GM12878 (cell line): ENCODE measurements around the gene ARHGAP15. TPM values are rescaled to one million over a fixed set of nuclear protein-coding genes. Genes with fewer than 3 reads are reported as not detected.

Source experiments
- ATAC-seq: fragments of 200-7000 bp; cut with Tn5 transposase; 3 replicates; pipeline ENCODE4 v1.9.1; 2020; ENCODE audit warnings: mild to moderate bottlenecking, moderate library complexity
- BruUV-seq: library from RNA; stranded (reverse); fragments of 400-500 nt; replicated peaks from 2 replicates; lab custom pipeline; 2021; lab: Mats Ljungman, UMichigan
- CTCF ChIA-PET: fragments of 300-600 bp; sonication (Branson Sonifier 250); formaldehyde crosslinking; extraction: SDS; loops from one replicate; lab custom pipeline; 2021; ENCODE audit warnings: inconsistent platforms; lab: Yijun Ruan, JAX
- POLR2A ChIA-PET: fragments of 350-600 bp; formaldehyde crosslinking; extraction: SDS; loops from one replicate; lab custom pipeline; 2021; ENCODE audit warnings: inconsistent platforms; lab: Charles Lee
- RAD21 ChIA-PET: fragments of 300-600 bp; sonication (Branson Sonifier 250); formaldehyde crosslinking; loops from one replicate; lab custom pipeline; 2023; ENCODE audit warnings: antibody characterized with exemption; ENCODE audit not compliant: unreplicated experiment; lab: Charles Lee
- SMC1A ChIA-PET: fragments of 300-600 bp; sonication (Branson Sonifier 250); formaldehyde crosslinking; loops from one replicate; lab custom pipeline; 2023; ENCODE audit not compliant: unreplicated experiment, uncharacterized antibody; lab: Charles Lee
- DNase-seq: peaks from one replicate; pipeline ENCODE4 v3.0.0-alpha.2; 2011; ENCODE audit warnings: low read depth, low spot score
- FAIRE-seq: peaks from 3 replicates; lab custom pipeline; 2011; peaks lifted over from hg19 to GRCh38; lab: Jason Lieb, UNC
- H2AFZ ChIP-seq: 2 replicates; pipeline ENCODE4 v1.6.0; 2011; ENCODE audit warnings: low read depth, low read length, control low read depth; ENCODE audit not compliant: control insufficient read depth
- H3K27ac ChIP-seq: 2 replicates; pipeline ENCODE4 v1.5.1; 2011; ENCODE audit warnings: control low read depth; ENCODE audit not compliant: control insufficient read depth, insufficient read depth
- H3K27me3 ChIP-seq, 2 experiments: replicated peaks in 1 of 2; 2 replicates each; pipeline versions ENCODE4 v1.6.0 to v1.6.1; 2011; ENCODE audit warnings: low read length in 1 of 2; ENCODE audit not compliant: control insufficient read depth in 2 of 2, insufficient read depth in 2 of 2
- H3K36me3 ChIP-seq, 2 experiments: 2 replicates each; pipeline ENCODE4 v1.5.1; 2011; ENCODE audit warnings: low read length in 1 of 2; ENCODE audit not compliant: control insufficient read depth in 2 of 2, insufficient read depth in 2 of 2
- H3K4me1 ChIP-seq: 2 replicates; pipeline ENCODE4 v1.6.1; 2011; ENCODE audit warnings: mild to moderate bottlenecking, low read length, moderate library complexity, mixed read lengths; ENCODE audit not compliant: control insufficient read depth, insufficient read depth
- H3K4me2 ChIP-seq: 2 replicates; pipeline ENCODE4 v1.6.0; 2011; ENCODE audit warnings: control low read depth; ENCODE audit not compliant: control insufficient read depth, insufficient read depth
- H3K4me3 ChIP-seq: fragments of 200-600 bp; sonication (generic); 2 replicates; pipeline ENCODE4 v1.5.1; 2016
- H3K79me2 ChIP-seq: 2 replicates; pipeline ENCODE4 v1.6.0; 2011; ENCODE audit warnings: low read length; ENCODE audit not compliant: control insufficient read depth, insufficient read depth
- H3K9ac ChIP-seq: 2 replicates; pipeline ENCODE4 v1.8.0; 2011; ENCODE audit warnings: low read length, control low read depth, mixed read lengths; ENCODE audit not compliant: control insufficient read depth, insufficient read depth
- H3K9me3 ChIP-seq: replicated peaks from 3 replicates; pipeline ENCODE4 v1.5.1; 2011; ENCODE audit warnings: mild to moderate bottlenecking, low read length; ENCODE audit not compliant: control insufficient read depth, insufficient read depth
- H4K20me1 ChIP-seq: 2 replicates; pipeline ENCODE4 v1.6.0; 2011; ENCODE audit not compliant: control insufficient read depth, insufficient read depth
- CHD4 ChIP-seq: fragments of 200-600 bp; sonication (generic); IDR thresholded peaks from 2 replicates; pipeline ENCODE4 v1.6.1; 2016; ENCODE audit warnings: mild to moderate bottlenecking
- CUX1 ChIP-seq: IDR thresholded peaks from 2 replicates; pipeline ENCODE4 v1.6.1; 2012; ENCODE audit warnings: improper control_type of control experiment, low read depth, low read length; ENCODE audit not compliant: insufficient replicate concordance
- E2F4 ChIP-seq: IDR thresholded peaks from 2 replicates; pipeline ENCODE4 v1.6.1; 2012; ENCODE audit warnings: low read depth, low read length, improper control_type of control experiment
- E4F1 ChIP-seq: fragments of 450-650 bp; IDR thresholded peaks from 2 replicates; pipeline ENCODE4 v1.6.1; 2018; ENCODE audit warnings: borderline replicate concordance, mild to moderate bottlenecking; ENCODE audit not compliant: partially characterized antibody
- HCFC1 ChIP-seq: fragments of 150-350 bp; IDR thresholded peaks from 2 replicates; pipeline ENCODE4 v1.6.1; 2014; ENCODE audit warnings: low read length
- NR2C2 ChIP-seq: IDR thresholded peaks from 2 replicates; pipeline ENCODE4 v1.6.1; 2011; ENCODE audit warnings: borderline replicate concordance, low read depth; ENCODE audit not compliant: control insufficient read depth, insufficient read length
- POLR2A ChIP-seq: IDR thresholded peaks from 2 replicates; pipeline ENCODE4 v1.6.1; 2011; ENCODE audit warnings: low read depth, mild to moderate bottlenecking, low read length
- RB1 ChIP-seq: fragments of 450-650 bp; formaldehyde crosslinking; IDR thresholded peaks from 2 replicates; pipeline ENCODE4 v1.6.1; 2017; ENCODE audit warnings: mild to moderate bottlenecking, borderline replicate concordance
- USF1 ChIP-seq: IDR thresholded peaks from 2 replicates; pipeline ENCODE4 v1.6.1; 2011; ENCODE audit warnings: borderline replicate concordance, low read depth, mild to moderate bottlenecking, moderate library complexity, mixed read lengths, low read length; ENCODE audit not compliant: insufficient read depth; ENCODE audit errors: extremely low read length
- YY1 ChIP-seq: IDR thresholded peaks from 2 replicates; pipeline ENCODE4 v1.6.1; 2011; ENCODE audit warnings: low read depth, mild to moderate bottlenecking, low read length
- ZBTB33 ChIP-seq: fragments of 450-650 bp; IDR thresholded peaks from 2 replicates; pipeline ENCODE4 v1.6.1; 2017; ENCODE audit warnings: mild to moderate bottlenecking
- WGBS: methylation state at CpG from one replicate; pipeline ENCODE4 v1.1.6; 2016; ENCODE audit warnings: low lambda C conversion rate; ENCODE audit not compliant: insufficient replicate concordance, insufficient coverage; ENCODE audit errors: missing lambda C conversion rate; 5-methylcytosine and 5-hydroxymethylcytosine counted together
- in situ Hi-C: fragments of 300-500 bp; cut with MboI; formaldehyde crosslinking; loops from 9 replicates; pipeline ENCODE4 v1.14.3; 2018; ENCODE audit warnings: mixed read lengths
- intact Hi-C: fragments of 100-400 bp; cut with micrococcal nuclease; formaldehyde crosslinking; loops from one replicate; pipeline ENCODE4 v1.14.2; 2022; ENCODE audit not compliant: unreplicated experiment
- polyA plus RNA-seq, 11 experiments: library from polyadenylated mRNA; depleted of rRNA in 4 of 11; unstranded in 6 of 11; stranded (reverse) in 5 of 11; fragments of >200 nt; fragmentation: Nextera tagmentation in 4 of 11; fragmentation: Illumina TruSeq in 1 of 11; extraction: Ambion mirVana in 4 of 11; extraction: Trizol in 1 of 11; gene quantifications; 1 replicate in 1 of 11; 2 replicates in 10 of 11; pipeline versions ENCODE4 v1.2.1 to v1.2.3, GENCODE V29; 2011 to 2016; ENCODE audit warnings: inconsistent platforms in 2 of 11, missing spikeins in 2 of 11, low read depth in 1 of 11
- total RNA-seq, 4 experiments: library from RNA; depleted of rRNA in 3 of 4; stranded (reverse); fragments of >200 nt in 3 of 4; fragmentation: Illumina TruSeq in 1 of 4; extraction: Trizol in 1 of 4; gene quantifications; 2 replicates each; pipeline versions ENCODE4 v1.2.1 to v1.2.3, GENCODE V29; 2013 to 2021

The ARHGAP15 gene
- total and polyA plus RNA-seq, 10 of the 15 experiments (the other 5 are each of a cell fraction or from before 2014, with no cell fraction given) = 38.0 to 92.6 (median 66.7) TPM

- TF ChIP-seq CHD4 (no peak), USF1 (no peak), HCFC1 (no peak)
Measured at GRCh38 chr2:143311426-143311825, 182.2 kb downstream of the ARHGAP15 start (continued).

GRCh38 chr2:143312441-143312840 is 183.2 kb downstream of the ARHGAP15 start:
- WGBS = 97% methylated on average over 4 of the region's 4 CpGs
- CTCF ChIA-PET = interaction anchor here (1.3 kb wide), 1 partner anchor 25 kb away, joined by 3 read pairs; no protein-coding TSS in a partner anchor
- DNase-seq (no peak), ATAC-seq (no peak), FAIRE-seq (no peak)
- in situ Hi-C loops (no loop called here), intact Hi-C loops (no loop called here)
- no peak overlapping the region for H2AFZ ChIP-seq
- POLR2A ChIA-PET = no interaction called here
- H3K36me3 ChIP-seq = no peaks in the 10 kb centered on the region; a peak in 1 of 4 replicates
- no peak overlapping the region for H3K9ac ChIP-seq
- no peak overlapping the region for H3K27ac ChIP-seq
- no peak overlapping the region for H3K4me3 ChIP-seq
- no peaks in the 10 kb centered on the region for H3K4me1 ChIP-seq
- no peaks in the 10 kb centered on the region for H3K27me3 ChIP-seq
- no TSS peak for BruUV-seq
- SMC1A ChIA-PET = no interaction called here
- no peaks in the 10 kb centered on the region for H3K79me2 ChIP-seq
- H3K4me2 ChIP-seq = no peak overlapping the region
- no peaks in the 10 kb centered on the region for H3K9me3 ChIP-seq
- H4K20me1 ChIP-seq = no peaks in the 10 kb centered on the region
- RAD21 ChIA-PET = no interaction called here
- no peak for TF ChIP-seq CUX1
- no peak for TF ChIP-seq E4F1
- TF ChIP-seq E2F4 = no peak
- TF ChIP-seq ZBTB33 = no peak
- no peak for TF ChIP-seq YY1
- no peak for TF ChIP-seq RB1
- no peak for TF ChIP-seq NR2C2
- TF ChIP-seq POLR2A = no peak
